ENCODE results near the gene MAP2. TPM values are rescaled to one million over a fixed set of nuclear protein-coding genes. Genes with fewer than 3 reads are reported as not detected.

MAP2 gene
- total and polyA plus RNA-seq, 2 experiments from 2014 or later: 2.9 to 4.4 TPM

DNA sequence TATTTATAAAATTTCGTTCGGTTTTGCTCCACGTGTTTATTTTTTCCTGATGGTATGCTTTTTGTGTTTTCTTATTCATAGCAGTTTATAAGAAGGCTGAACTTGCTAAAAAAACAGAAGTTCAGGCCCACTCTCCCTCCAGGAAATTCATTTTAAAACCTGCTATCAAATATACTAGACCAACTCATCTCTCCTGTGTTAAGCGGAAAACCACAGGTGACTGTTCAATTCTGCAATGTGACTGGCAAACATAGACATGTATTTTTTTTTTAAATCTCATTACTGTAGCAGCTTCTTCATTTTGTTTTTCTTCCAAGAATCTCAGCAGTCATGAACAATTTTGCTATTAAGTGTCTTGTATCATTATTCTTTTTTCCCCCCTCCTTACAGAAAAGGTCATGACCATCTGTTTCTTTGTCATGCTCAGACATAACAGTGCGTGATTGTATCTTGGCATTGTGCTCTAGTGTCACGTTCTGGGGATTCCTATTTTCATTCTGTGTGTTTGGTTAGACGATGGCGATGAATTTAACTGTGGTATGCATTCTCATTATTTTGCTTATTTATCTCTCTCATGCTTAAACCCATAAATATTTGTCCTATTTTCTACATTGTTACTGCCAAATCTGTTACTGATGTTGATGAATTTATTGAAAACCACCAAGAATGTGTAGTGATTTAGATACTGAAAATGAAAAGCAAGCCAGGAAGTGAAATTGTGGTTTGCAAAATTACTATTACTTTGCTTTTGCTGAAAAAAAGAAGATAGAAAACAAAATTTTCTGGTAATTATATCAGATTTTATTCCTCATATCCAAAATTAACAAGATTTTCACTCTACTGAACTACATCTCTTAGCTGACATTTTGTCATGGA is 273.2 kb downstream of the MAP2 start (continued):
- no peak for TF ChIP-seq REST (IDR thresholded peaks at IDR 0.05; ENCODE audit: unreplicated experiment)
- no peak for TF ChIP-seq NANOG (IDR thresholded peaks at IDR 0.05; ENCODE audit: borderline replicate concordance)
- no peak for TF ChIP-seq POLR2AphosphoS5 (IDR thresholded peaks at IDR 0.05; ENCODE audit: low read depth)

GRCh38 chr2:209702775-209703174 is 278.9 kb downstream of the MAP2 start:
- no peaks in the 10 kb centered on the region for H3K36me3 ChIP-seq (ENCODE audit: insufficient read depth)
- DNase-seq (ENCODE audit: low spot score): no peak
- H2AFZ ChIP-seq: no peak overlapping the region
- no peak overlapping the region for H3K27ac Mint-ChIP-seq
- no peak overlapping the region for H3K4me3 Mint-ChIP-seq
- no peak overlapping the region for H3K27ac ChIP-seq (ENCODE audit: low read depth)
- H3K4me1 ChIP-seq (ENCODE audit: insufficient read depth): no peaks in the 10 kb centered on the region
- no peaks in the 10 kb centered on the region for H3K27me3 ChIP-seq (ENCODE audit: insufficient read depth)
- H3K4me3 ChIP-seq: no peak overlapping the region
- no peaks in the 10 kb centered on the region for H3F3A ChIP-seq (replicated peaks; ENCODE audit: low read depth)
- no peak for ATAC-seq
- no peaks in the 10 kb centered on the region for H3K36me3 Mint-ChIP-seq (ENCODE audit: low read depth)
- no peaks in the 10 kb centered on the region for H3K9me3 Mint-ChIP-seq
- no peaks in the 10 kb centered on the region for H3K27me3 Mint-ChIP-seq (ENCODE audit: insufficient read depth, low read depth, poor library complexity)
- H4K20me1 ChIP-seq (replicated peaks; ENCODE audit: insufficient read depth): no peaks in the 10 kb centered on the region
- peaks cover 3% of the 10 kb centered on the region; the same call in 1 of the 3 replicates for H3K4me1 Mint-ChIP-seq
- no peaks in the 10 kb centered on the region for H3K79me2 ChIP-seq (replicated peaks; ENCODE audit: insufficient read depth)
- no peaks in the 10 kb centered on the region for H3K9me2 ChIP-seq (ENCODE audit: insufficient read depth)
- H3K4me2 ChIP-seq: no peak overlapping the region
- no peak for TF ChIP-seq EZH2phosphoT487 (IDR thresholded peaks at IDR 0.05; ENCODE audit: unreplicated experiment)
- no peak for TF ChIP-seq STAT1 (IDR thresholded peaks at IDR 0.05; ENCODE audit: unreplicated experiment)
- no peak for TF ChIP-seq EZH2 (IDR thresholded peaks at IDR 0.05; ENCODE audit: low read depth, unreplicated experiment)
- no peak for TF ChIP-seq NANOG (IDR thresholded peaks at IDR 0.05; ENCODE audit: borderline replicate concordance)
- TF ChIP-seq REST (IDR thresholded peaks at IDR 0.05; ENCODE audit: unreplicated experiment): no peak
- TF ChIP-seq ZNF114 (CRISPR knock-in tag; IDR thresholded peaks at IDR 0.05): no peak
- TF ChIP-seq ETS1 (IDR thresholded peaks at IDR 0.05): no peak
- no peak for TF ChIP-seq POLR2AphosphoS5 (IDR thresholded peaks at IDR 0.05; ENCODE audit: low read depth)
- TF ChIP-seq JUNB (IDR thresholded peaks at IDR 0.05; ENCODE audit: unreplicated experiment): no peak
- no peak for TF ChIP-seq CREB1 (CRISPR knock-in tag; IDR thresholded peaks at IDR 0.05; ENCODE audit: low read depth)
- TF ChIP-seq ZNF331 (CRISPR knock-in tag; IDR thresholded peaks at IDR 0.05; ENCODE audit: low read depth): no peak

All from GM23338 (cell line).